Measurements from ENCODE around the gene SRP72. TPM values are rescaled to one million over a fixed set of nuclear protein-coding genes. Genes with fewer than 3 reads are reported as not detected.
A peak's percentile ranks its signal among the peaks of the same experiment; 100 is the strongest.
"Not testable (repeated sequence)": the region's sequence is repeated elsewhere in the genome, so short reads cannot be mapped to it uniquely, and the experiment has no call there.

SRP72 gene
- polyA plus RNA-seq, 3 donors = 54.4 to 140 (median 103) TPM

GRCh38 chr4:56448301-56448700, 19.1 kb upstream of the SRP72 start:
- H3K27me3 Mint-ChIP-seq (ENCODE audit: low read depth in 3 of 3) = peaks cover 0 to 2% (median 2%) of the 10 kb centered on the region in 3 donors
- H3K4me1 Mint-ChIP-seq = peaks cover 6% of the 10 kb centered on the region

GRCh38 chr4:56449475-56449874, 17.9 kb upstream of the SRP72 start:
- H3K27me3 Mint-ChIP-seq (ENCODE audit: low read depth in 3 of 3); H3K4me1 Mint-ChIP-seq; H3K9ac ChIP-seq (ENCODE audit: insufficient read depth, low read length, poor library complexity, severe bottlenecking); H3K79me2 ChIP-seq (ENCODE audit: insufficient read depth, low read length); DNase-seq; H3K9me3 Mint-ChIP-seq; H3K4me2 ChIP-seq (replicated peaks; ENCODE audit: extremely low read depth, low read length, poor library complexity, severe bottlenecking); H3K27ac ChIP-seq (ENCODE audit: low read depth in 1 of 2, low read length in 2 of 2); H3K9me3 ChIP-seq (replicated peaks in 1 of 2; ENCODE audit: control insufficient read depth in 1 of 2, insufficient read depth in 1 of 2, low read length in 2 of 2); intact Hi-C loops (cut with micrococcal nuclease); H3K4me1 ChIP-seq (ENCODE audit: control insufficient read depth in 1 of 2, insufficient read depth in 2 of 2, low read length in 2 of 2); H3K4me3 ChIP-seq (replicated peaks in 1 of 3; ENCODE audit: low read depth in 2 of 3, low read length in 3 of 3); H4K20me1 ChIP-seq (ENCODE audit: insufficient read depth, low read length); H3K4me3 Mint-ChIP-seq; H2AFZ ChIP-seq (ENCODE audit: insufficient read depth, low read depth, low read length, poor library complexity, severe bottlenecking); H3K27me3 ChIP-seq (ENCODE audit: control insufficient read depth in 2 of 2, insufficient read depth in 2 of 2, low read length in 2 of 2): not testable (repeated sequence)
- H3K36me3 ChIP-seq (replicated peaks in 1 of 2; ENCODE audit: control insufficient read depth in 1 of 2, insufficient read depth in 2 of 2, low read length in 2 of 2) = peaks cover 22 to 46% of the 10 kb centered on the region in 2 donors
- WGBS (ENCODE audit: insufficient coverage) = no CpG with 5 or more reads among the region's 4 CpGs
- Mint-ChIP-seq H3K36me3 (peaks cover 38 to 56% of the 10 kb centered on the region in 2 donors), H3K27ac (peak overlapping the region in 1 of 7 donors; percentile 23)

More at GRCh38 chr4:56448301-56448700, 19.1 kb upstream of the SRP72 start:
- Histone ChIP-seq H3K27me3 (ENCODE audit: control insufficient read depth in 2 of 2, insufficient read depth in 2 of 2, low read length in 2 of 2) (no peaks in the 10 kb centered on the region), H3K4me2 (replicated peaks; ENCODE audit: extremely low read depth, low read length, poor library complexity, severe bottlenecking) (no peak overlapping the region), H2AFZ (ENCODE audit: insufficient read depth, low read depth, low read length, poor library complexity, severe bottlenecking) (no peak overlapping the region), H3K36me3 (replicated peaks in 1 of 2; ENCODE audit: control insufficient read depth in 1 of 2, insufficient read depth in 2 of 2, low read length in 2 of 2) (peaks cover 19 to 39% of the 10 kb centered on the region in 2 donors), H3K79me2 (ENCODE audit: insufficient read depth, low read length) (no peaks in the 10 kb centered on the region), H3K4me1 (ENCODE audit: control insufficient read depth in 1 of 2, insufficient read depth in 2 of 2, low read length in 2 of 2) (no peaks in the 10 kb centered on the region), H4K20me1 (ENCODE audit: insufficient read depth, low read length) (no peaks in the 10 kb centered on the region), H3K4me3 (replicated peaks in 1 of 3; ENCODE audit: low read depth in 2 of 3, low read length in 3 of 3) (no peak overlapping the region), H3K9ac (ENCODE audit: insufficient read depth, low read length, poor library complexity, severe bottlenecking) (no peak overlapping the region), H3K9me3 (replicated peaks in 1 of 2; ENCODE audit: control insufficient read depth in 1 of 2, insufficient read depth in 1 of 2, low read length in 2 of 2) (no peaks in the 10 kb centered on the region), H3K27ac (ENCODE audit: low read depth in 1 of 2, low read length in 2 of 2) (no peak overlapping the region)
- Mint-ChIP-seq H3K9me3 (no peaks in the 10 kb centered on the region), H3K27ac (peak overlapping the region in 1 of 7 donors; percentile 24), H3K4me3 (no peak overlapping the region), H3K36me3 (peaks cover 35 to 47% of the 10 kb centered on the region in 2 donors)
- intact Hi-C loops (cut with micrococcal nuclease) = no loop called here
- no peak for DNase-seq
- no peak for TF ChIP-seq CTCF (IDR thresholded peaks at IDR 0.05)
